A673 (cell line): ENCODE measurements around the gene H3-3A. TPM values are rescaled to one million over a fixed set of nuclear protein-coding genes. Genes with fewer than 3 reads are reported as not detected.

Source experiments
- BruUV-seq: library from RNA; stranded (reverse); fragments of 400-500 nt; replicated peaks from 2 replicates; lab custom pipeline; 2021; lab: Mats Ljungman, UMichigan
- CTCF ChIA-PET: fragments of 300-600 bp; sonication (Branson Sonifier 250); formaldehyde crosslinking; loops from one replicate; lab custom pipeline; 2022; ENCODE audit warnings: antibody characterized with exemption; lab: Charles Lee
- POLR2A ChIA-PET: fragments of 300-600 bp; sonication (Branson Sonifier 250); formaldehyde crosslinking; loops from one replicate; lab custom pipeline; 2022; ENCODE audit warnings: antibody characterized with exemption; ENCODE audit not compliant: low non-redundant PET; lab: Charles Lee
- DNase-seq: peaks from one replicate; pipeline ENCODE4 v3.0.0-alpha.2; 2015; ENCODE audit warnings: low spot score
- H3K27ac ChIP-seq: fragments of 200-600 bp; sonication (generic); 2 replicates; pipeline ENCODE4 v1.5.1; 2016; ENCODE audit warnings: mixed run types, low read depth, mild to moderate bottlenecking, mixed read lengths, antibody characterized with exemption, low read length; ENCODE audit not compliant: poor library complexity, severe bottlenecking
- H3K27me3 ChIP-seq: fragments of 200-600 bp; sonication (generic); replicated peaks from 2 replicates; pipeline ENCODE4 v1.6.1; 2017; ENCODE audit warnings: mixed run types, low read depth, mild to moderate bottlenecking, mixed read lengths, antibody characterized with exemption, low read length; ENCODE audit not compliant: insufficient read depth, poor library complexity
- H3K36me3 ChIP-seq: fragments of 200-600 bp; sonication (generic); 2 replicates; pipeline ENCODE4 v1.6.1; 2016; ENCODE audit warnings: mixed run types, mild to moderate bottlenecking, mixed read lengths, antibody characterized with exemption, low read length; ENCODE audit not compliant: insufficient read depth, poor library complexity, severe bottlenecking
- H3K4me1 ChIP-seq: fragments of 200-600 bp; sonication (generic); 2 replicates; pipeline ENCODE4 v1.6.1; 2017; ENCODE audit warnings: mixed run types, mild to moderate bottlenecking, mixed read lengths, antibody characterized with exemption, low read length; ENCODE audit not compliant: insufficient read depth, poor library complexity, severe bottlenecking
- H3K4me3 ChIP-seq: fragments of 200-600 bp; sonication (generic); 2 replicates; pipeline ENCODE4 v1.5.1; 2016; ENCODE audit warnings: low read depth, mixed run types, mild to moderate bottlenecking, mixed read lengths, low read length; ENCODE audit not compliant: poor library complexity, severe bottlenecking
- H3K9me3 ChIP-seq: fragments of 200-600 bp; sonication (generic); 2 replicates; pipeline ENCODE4 v1.6.1; 2016; ENCODE audit warnings: mixed run types, low read depth, mild to moderate bottlenecking, mixed read lengths, antibody characterized with exemption, low read length; ENCODE audit not compliant: poor library complexity, severe bottlenecking
- EZH2 ChIP-seq: fragments of 200-600 bp; sonication (generic); IDR thresholded peaks from 2 replicates; pipeline ENCODE4 v1.6.1; 2017; ENCODE audit warnings: borderline replicate concordance, low read depth, mild to moderate bottlenecking, mixed read lengths, antibody characterized with exemption, low read length; ENCODE audit not compliant: poor library complexity, severe bottlenecking
- intact Hi-C: fragments of 100-400 bp; cut with micrococcal nuclease; formaldehyde crosslinking; loops from one replicate; pipeline ENCODE4 v1.10.0; 2022; ENCODE audit not compliant: unreplicated experiment
- total RNA-seq: library from RNA; stranded (reverse); gene quantifications from 2 replicates; pipeline ENCODE4 v1.2.3, GENCODE V29; 2021
- TF ChIP-seq, protein P1 (sequence below): fragments of 300-800, 200-600 bp; sonication (generic); conservative IDR thresholded peaks from 2 replicates; pipeline ENCODE4 v1.5.1; 2017; ENCODE audit warnings: low read depth, mild to moderate bottlenecking, antibody characterized with exemption, low read length, moderate library complexity, mixed read lengths

The H3-3A gene
- total RNA-seq, 1 experiment from 2014 or later, result 638 TPM

GRCh38 chr1:226064816-226065248 is 2.3 kb downstream of the H3-3A start:
- DNase-seq, result peak; percentile 75
- Histone ChIP-seq H3K27me3 (no peaks in the 10 kb centered on the region), H3K4me1 (peaks cover 21% of the 10 kb centered on the region), H3K4me3 (peak overlapping the region; percentile 76), H3K9me3 (no peaks in the 10 kb centered on the region), H3K27ac (no peak overlapping the region), H3K36me3 (peaks cover 44% of the 10 kb centered on the region)
- TF ChIP-seq, protein P1, sequence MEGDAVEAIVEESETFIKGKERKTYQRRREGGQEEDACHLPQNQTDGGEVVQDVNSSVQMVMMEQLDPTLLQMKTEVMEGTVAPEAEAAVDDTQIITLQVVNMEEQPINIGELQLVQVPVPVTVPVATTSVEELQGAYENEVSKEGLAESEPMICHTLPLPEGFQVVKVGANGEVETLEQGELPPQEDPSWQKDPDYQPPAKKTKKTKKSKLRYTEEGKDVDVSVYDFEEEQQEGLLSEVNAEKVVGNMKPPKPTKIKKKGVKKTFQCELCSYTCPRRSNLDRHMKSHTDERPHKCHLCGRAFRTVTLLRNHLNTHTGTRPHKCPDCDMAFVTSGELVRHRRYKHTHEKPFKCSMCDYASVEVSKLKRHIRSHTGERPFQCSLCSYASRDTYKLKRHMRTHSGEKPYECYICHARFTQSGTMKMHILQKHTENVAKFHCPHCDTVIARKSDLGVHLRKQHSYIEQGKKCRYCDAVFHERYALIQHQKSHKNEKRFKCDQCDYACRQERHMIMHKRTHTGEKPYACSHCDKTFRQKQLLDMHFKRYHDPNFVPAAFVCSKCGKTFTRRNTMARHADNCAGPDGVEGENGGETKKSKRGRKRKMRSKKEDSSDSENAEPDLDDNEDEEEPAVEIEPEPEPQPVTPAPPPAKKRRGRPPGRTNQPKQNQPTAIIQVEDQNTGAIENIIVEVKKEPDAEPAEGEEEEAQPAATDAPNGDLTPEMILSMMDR, result peak; percentile 78
- TF ChIP-seq EZH2, result no peak
- intact Hi-C loops, result loop anchor here (1.0 to 10.0 kb wide), 2 partner anchors 56 to 130 kb away; no protein-coding TSS in a partner anchor
- POLR2A ChIA-PET, result no interaction called here
- CTCF ChIA-PET, result interaction anchor here (0.5 to 1.6 kb wide), 15 partner anchors 10 to 132 kb away, joined by 3 to 12 read pairs (median 5); partner anchors contain the start of gene SDE2
- no TSS peak for BruUV-seq

DNA sequence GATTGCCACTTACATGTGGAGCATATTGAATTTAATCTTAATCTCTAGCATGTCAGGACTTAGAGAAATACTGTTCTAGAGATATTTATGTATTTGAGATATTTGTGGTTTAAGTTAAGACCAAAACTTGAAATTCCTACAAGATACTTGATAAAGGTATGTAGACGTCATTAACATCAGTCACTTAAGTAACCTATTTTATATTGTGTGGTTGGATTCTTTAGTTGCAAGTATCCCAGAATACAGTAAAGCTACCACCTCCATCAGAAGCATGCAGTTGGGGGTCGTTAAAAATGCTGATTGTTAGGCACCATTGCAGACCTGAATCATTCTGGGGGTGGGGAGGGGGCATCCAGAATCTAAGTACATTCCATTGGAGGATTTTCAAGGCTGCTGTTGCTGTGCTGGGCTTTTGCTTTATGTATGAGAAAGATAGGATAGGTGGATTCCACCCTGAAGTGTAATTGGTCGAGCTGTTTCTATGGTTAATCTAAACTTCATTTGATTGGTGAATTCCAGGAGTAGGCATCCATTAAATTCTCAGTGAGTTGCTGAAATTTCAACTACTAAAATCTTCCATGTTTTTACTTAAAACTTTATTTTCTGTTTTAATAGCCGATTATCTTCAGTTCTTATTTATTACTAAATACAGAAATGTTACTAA is 4.0 kb downstream of the H3-3A start:
- Histone ChIP-seq H3K9me3 (no peaks in the 10 kb centered on the region), H3K4me1 (peaks cover 21% of the 10 kb centered on the region), H3K27ac (no peak overlapping the region), H3K4me3 (no peak overlapping the region), H3K27me3 (no peaks in the 10 kb centered on the region), H3K36me3 (peaks cover 56% of the 10 kb centered on the region)
- no TSS peak for BruUV-seq
- peak; percentile 50 for DNase-seq
- CTCF ChIA-PET, result no interaction called here
- intact Hi-C loops, result loop anchor here (10.0 kb wide), 1 partner anchor 128 kb away; no protein-coding TSS in a partner anchor
- TF ChIP-seq EZH2, result no peak
- TF ChIP-seq, protein P1, result no peak
- POLR2A ChIA-PET, result no interaction called here

GRCh38 chr1:226069811-226070489 is 7.4 kb downstream of the H3-3A start:
- CTCF ChIA-PET, result no interaction called here
- TF ChIP-seq, protein P1, result no peak
- no peak for TF ChIP-seq EZH2
- intact Hi-C loops, result loop anchor here (10.0 kb wide), 1 partner anchor 125 kb away; no protein-coding TSS in a partner anchor
- H3K27ac ChIP-seq, result no peak overlapping the region
- no peak overlapping the region for H3K4me3 ChIP-seq
- H3K27me3 ChIP-seq, result no peaks in the 10 kb centered on the region
- H3K4me1 ChIP-seq, result peaks cover 17% of the 10 kb centered on the region
- DNase-seq, result no peak
- H3K36me3 ChIP-seq, result peaks cover 82% of the 10 kb centered on the region
- H3K9me3 ChIP-seq, result no peaks in the 10 kb centered on the region
- no TSS peak for BruUV-seq
- POLR2A ChIA-PET, result interaction anchor here (0.6 kb wide), 1 partner anchor 195 kb away, joined by 3 read pairs; no protein-coding TSS in a partner anchor
